Stimulated activated CD4-positive, alpha-beta T cell treated with anti-CD3 and anti-CD28 coated beads, TNF-alpha, amount 100 ng/mL, for 24 hours (primary cell): ENCODE measurements around the gene RAD21L1.

Source experiments
- DNase-seq, 3 experiments: peaks; one replicate each; pipeline ENCODE4 v3.0.0-alpha.2; 2020; ENCODE audit warnings: low read depth in 3 of 3

RAD21L1 gene

GRCh38 chr20:1272368-1273100 is 46.7 kb downstream of the RAD21L1 start:
- no peak for DNase-seq

GRCh38 chr20:1273366-1273765 is 47.5 kb downstream of the RAD21L1 start:
- DNase-seq, result no peak

- no peak for DNase-seq
These were observed 48.9 kb downstream of the RAD21L1 start for GRCh38 chr20:1274485-1275311.

GRCh38 chr20:1275919-1276318 is 50.1 kb downstream of the RAD21L1 start:
- no peak for DNase-seq

GRCh38 chr20:1277529-1278322 is 51.9 kb downstream of the RAD21L1 start:
- DNase-seq, result no peak

GRCh38 chr20:1278993-1279392 is 53.1 kb downstream of the RAD21L1 start:
- DNase-seq, result no peak

GRCh38 chr20:1280195-1281102 is 54.6 kb downstream of the RAD21L1 start:
- DNase-seq, result no peak

GRCh38 chr20:1281279-1282057 is 55.6 kb downstream of the RAD21L1 start:
- DNase-seq, result no peak

- DNase-seq, result no peak
These were observed 57.1 kb downstream of the RAD21L1 start for GRCh38 chr20:1282966-1283365.

GRCh38 chr20:1283522-1284510 is 58.0 kb downstream of the RAD21L1 start:
- DNase-seq, result no peak

- DNase-seq, result no peak
These were observed 60.6 kb downstream of the RAD21L1 start for GRCh38 chr20:1286267-1287024.

- DNase-seq, result no peak
These were observed 61.5 kb downstream of the RAD21L1 start for GRCh38 chr20:1287306-1287705.

- no peak for DNase-seq
These were observed 62.1 kb downstream of the RAD21L1 start for GRCh38 chr20:1287787-1288569.

- no peak for DNase-seq
These were observed 65.4 kb downstream of the RAD21L1 start for GRCh38 chr20:1291191-1291741.

- DNase-seq, result no peak
These were observed 66.8 kb downstream of the RAD21L1 start for GRCh38 chr20:1292620-1293019.

- no peak for DNase-seq
These were observed 68.0 kb downstream of the RAD21L1 start for GRCh38 chr20:1293641-1294379.

GRCh38 chr20:1294497-1294896 is 68.7 kb downstream of the RAD21L1 start:
- no peak for DNase-seq
